Amniotic stem cell (primary cell): ENCODE measurements around the gene SPRED3.

Source experiments
- DNase-seq: peaks from one replicate; lab custom pipeline; 2025; lab: John Stamatoyannopoulos, UW

SPRED3 gene

GRCh38 chr19:38445362-38445761 is 56.9 kb downstream of the SPRED3 start:
- DNase-seq: no peak

- DNase-seq: no peak
Measured at GRCh38 chr19:38448225-38448624, 59.7 kb downstream of the SPRED3 start.
